Peyer's patch (tissue), 4 donors: ENCODE data around the gene MCOLN2.

ENCODE experiments used
- CTCF ChIP-seq, 6 experiments: fragments of 450-650 bp in 4 of 6; fragments of 200-600 bp in 2 of 6; sonication (generic) in 1 of 6; IDR thresholded peaks; one replicate each; pipeline ENCODE4 v1.5.1; 2017 to 2019; ENCODE audit warnings: antibody characterized with exemption in 6 of 6, mild to moderate bottlenecking in 3 of 6, moderate library complexity in 1 of 6
- POLR2A ChIP-seq, 2 donors: fragments of 450-650 bp; IDR thresholded peaks; one replicate each; pipeline ENCODE4 v1.5.1; 2017; ENCODE audit warnings: antibody characterized with exemption in 2 of 2, mild to moderate bottlenecking in 2 of 2, moderate library complexity in 2 of 2

DNA sequence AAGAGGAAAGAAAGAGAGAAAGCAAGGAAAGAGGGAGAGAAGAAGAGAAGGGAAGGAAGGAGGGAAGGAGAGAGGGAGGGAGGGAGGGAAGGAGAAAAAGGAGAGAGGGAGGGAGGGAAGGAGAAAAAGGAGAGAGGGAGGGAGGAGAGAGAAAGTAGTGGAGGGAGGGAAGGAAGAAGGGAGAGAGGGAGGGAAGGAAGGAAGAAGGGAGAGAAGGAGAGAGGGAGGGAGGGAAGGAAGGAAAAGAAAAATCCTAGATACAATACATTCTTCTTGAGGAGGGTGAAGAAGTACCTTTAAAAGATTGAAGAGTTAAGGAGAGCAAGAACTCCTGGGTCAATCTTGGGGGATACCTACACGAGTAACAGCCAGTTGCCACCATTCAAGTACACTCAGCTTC is 29.2 kb downstream of the MCOLN2 start:
- no peak for TF ChIP-seq POLR2A (IDR thresholded peaks at IDR 0.05)
- TF ChIP-seq CTCF (IDR thresholded peaks at IDR 0.05): no peak
